Central memory CD8-positive, alpha-beta T cell (primary cell): ENCODE results near the gene MAG.
A peak's percentile ranks its signal among the peaks of the same experiment; 100 is the strongest.

Experiments
- ATAC-seq: fragments of 150-1000 bp; cut with Tn5 transposase; replicated peaks from 2 replicates; pipeline ENCODE4 v1.10.0; 2022; ENCODE audit warnings: mild to moderate bottlenecking, moderate FRiP score, moderate number of reproducible peaks; ENCODE audit not compliant: poor library complexity, severe bottlenecking; ENCODE audit errors: extremely low read depth
- DNase-seq, 2 donors: peaks; one replicate each; pipeline ENCODE4 v3.0.0; 2021; ENCODE audit warnings: low spot score in 2 of 2
- H3K27ac Mint-ChIP-seq: one replicate; pipeline ENCODE4 v1.8.0; 2022; ENCODE audit warnings: low read depth, mild to moderate bottlenecking, moderate library complexity, mixed read lengths
- H3K27me3 Mint-ChIP-seq: one replicate; pipeline ENCODE4 v1.8.0; 2022; ENCODE audit warnings: mixed read lengths
- H3K36me3 Mint-ChIP-seq: one replicate; pipeline ENCODE4 v1.8.0; 2022; ENCODE audit warnings: mild to moderate bottlenecking, moderate library complexity, mixed read lengths; ENCODE audit not compliant: insufficient read depth
- H3K4me1 Mint-ChIP-seq: one replicate; pipeline ENCODE4 v1.8.0; 2022; ENCODE audit warnings: mixed read lengths
- H3K4me3 Mint-ChIP-seq: one replicate; pipeline ENCODE4 v1.8.0; 2022; ENCODE audit warnings: mild to moderate bottlenecking, moderate library complexity, mixed read lengths
- H3K9me3 Mint-ChIP-seq: one replicate; pipeline ENCODE4 v1.8.0; 2022; ENCODE audit warnings: mixed read lengths

MAG gene

DNA sequence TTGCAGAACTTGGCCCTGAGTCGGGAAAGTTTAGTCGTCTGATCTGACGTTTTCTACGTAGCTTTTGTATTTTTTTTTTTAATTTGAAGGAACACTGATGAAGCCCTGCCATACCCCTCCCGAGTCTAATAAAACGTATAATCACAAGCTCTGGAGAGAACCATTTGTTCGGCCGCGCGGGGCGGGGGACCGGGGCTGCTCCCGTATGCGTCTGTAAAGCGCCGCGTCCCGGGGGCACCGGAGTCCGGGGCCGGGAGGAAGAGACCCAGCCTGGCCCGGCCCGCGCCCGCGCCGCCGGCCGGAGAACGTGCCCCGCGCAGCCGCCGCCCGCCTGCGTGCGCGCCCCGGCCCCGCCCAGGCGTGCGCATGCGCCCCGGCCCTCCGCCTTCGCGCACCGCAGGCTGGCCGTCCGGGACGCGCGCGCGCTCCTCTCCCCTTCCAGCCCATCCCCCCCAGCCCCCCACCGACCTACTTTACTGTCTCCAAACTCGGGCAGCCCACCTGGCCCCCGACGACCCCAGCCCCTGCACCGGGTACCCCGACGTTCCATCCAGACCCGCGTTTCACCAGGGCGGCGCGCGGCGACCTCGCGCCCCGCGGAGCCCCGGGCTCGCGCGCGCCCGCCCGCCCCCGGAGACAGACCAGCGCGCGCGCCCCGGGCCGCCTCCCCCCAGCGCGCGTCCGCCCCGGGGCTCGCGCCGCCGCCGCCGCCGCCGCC is 24.0 kb upstream of the MAG start:
- Mint-ChIP-seq H3K4me3 (peak overlapping the region; percentile 89), H3K36me3 (peaks cover 46% of the 10 kb centered on the region), H3K9me3 (no peaks in the 10 kb centered on the region), H3K4me1 (peaks cover 37% of the 10 kb centered on the region), H3K27me3 (no peaks in the 10 kb centered on the region), H3K27ac (peak overlapping the region; percentile 94)
- DNase-seq = peak; percentile 50 to 62
- peak; percentile 52 for ATAC-seq

DNA sequence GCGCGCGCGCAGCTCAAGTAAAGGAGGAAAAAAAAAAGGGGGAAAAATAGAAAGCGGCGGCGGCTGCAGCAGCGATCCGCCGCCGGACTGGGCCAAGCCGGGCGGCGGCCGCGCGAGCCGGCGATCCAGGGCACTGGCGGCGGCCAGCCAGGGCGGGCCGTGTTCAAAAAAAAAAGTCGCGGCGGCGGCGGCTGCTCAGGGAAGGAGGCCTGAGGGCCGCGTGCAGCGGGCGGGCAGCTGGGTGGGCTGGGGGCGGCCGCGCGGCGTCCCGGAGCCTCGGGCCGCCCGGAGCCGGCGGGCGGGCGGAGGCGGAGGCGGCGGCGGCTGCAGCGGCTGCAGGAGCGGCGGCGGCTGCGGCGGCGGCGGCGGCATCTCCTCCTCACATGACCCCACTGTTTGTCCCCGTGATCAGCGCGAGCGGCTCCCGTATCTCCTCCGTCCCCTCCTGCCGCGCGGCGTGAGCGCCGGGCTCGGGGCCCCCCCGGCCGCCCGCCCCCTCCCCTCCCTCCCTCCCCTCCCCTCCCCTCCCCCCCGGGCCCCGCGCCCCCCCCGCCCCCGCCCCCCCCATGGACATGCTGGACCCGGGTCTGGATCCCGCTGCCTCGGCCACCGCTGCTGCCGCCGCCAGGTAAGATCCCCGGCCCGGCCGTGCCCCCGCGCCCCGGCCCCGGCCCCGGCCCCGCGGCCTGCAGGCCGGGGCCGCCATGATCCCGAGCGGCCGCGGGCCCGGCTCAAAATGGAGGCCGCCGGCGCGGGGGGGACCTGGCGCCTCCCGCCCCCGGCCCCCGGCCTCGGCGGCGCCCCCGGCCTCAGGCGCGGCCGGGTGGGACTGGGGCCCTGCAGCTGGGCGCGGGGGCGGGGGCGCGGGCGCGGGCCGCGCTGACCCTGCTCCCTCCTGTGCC is 23.2 kb upstream of the MAG start, which contains the start of gene USF2:
Gene USF2 (plus strand): TSS at position 427 of the 902 bp plus-strand sequence. CDS start 140 bp downstream, at position 567.
- Mint-ChIP-seq H3K4me3 (peak within 1 kb of the TSS; percentile 89), H3K9me3 (no peaks in the 10 kb centered on the region), H3K4me1 (peaks cover 41% of the 10 kb centered on the region), H3K36me3 (peaks cover 48% of the 10 kb centered on the region), H3K27ac (peak within 1 kb of the TSS; percentile 94), H3K27me3 (no peaks in the 10 kb centered on the region)
- peak; percentile 31 for ATAC-seq
- peak in 1 of 2 donors; percentile 30 for DNase-seq

DNA sequence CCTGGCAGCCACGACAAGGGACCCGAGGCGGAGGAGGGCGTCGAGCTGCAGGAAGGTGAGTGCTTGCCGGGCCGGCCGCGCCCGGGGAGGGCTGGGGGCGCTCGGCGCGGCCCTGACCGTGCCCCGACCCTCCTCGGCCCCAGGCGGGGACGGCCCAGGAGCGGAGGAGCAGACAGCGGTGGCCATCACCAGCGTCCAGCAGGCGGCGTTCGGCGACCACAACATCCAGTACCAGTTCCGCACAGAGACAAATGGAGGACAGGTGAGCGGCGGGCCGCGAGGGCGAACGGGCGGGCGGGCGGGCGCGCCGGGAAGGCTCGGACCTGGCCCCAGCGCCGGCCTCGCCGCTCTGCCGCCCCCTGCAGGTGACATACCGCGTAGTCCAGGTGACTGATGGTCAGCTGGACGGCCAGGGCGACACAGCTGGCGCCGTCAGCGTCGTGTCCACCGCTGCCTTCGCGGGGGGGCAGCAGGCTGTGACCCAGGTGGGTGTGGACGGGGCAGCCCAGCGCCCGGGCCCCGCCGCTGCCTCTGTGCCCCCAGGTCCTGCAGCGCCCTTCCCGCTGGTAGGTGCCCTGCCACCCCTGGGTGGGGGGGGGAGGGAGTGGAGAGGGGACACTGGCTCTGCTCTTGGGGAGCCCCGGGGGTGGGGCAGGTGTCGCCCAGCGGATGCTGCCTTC is 22.4 kb upstream of the MAG start:
- Mint-ChIP-seq H3K4me3 (peak overlapping the region; percentile 89), H3K36me3 (peaks cover 55% of the 10 kb centered on the region), H3K4me1 (peaks cover 41% of the 10 kb centered on the region), H3K9me3 (no peaks in the 10 kb centered on the region), H3K27me3 (no peaks in the 10 kb centered on the region), H3K27ac (peak overlapping the region; percentile 67)
- peak; percentile 54 to 60 for DNase-seq
- peak; percentile 50 for ATAC-seq

- Mint-ChIP-seq H3K36me3 (peaks cover 61% of the 10 kb centered on the region), H3K27ac (peak overlapping the region; percentile 67), H3K4me1 (peaks cover 44% of the 10 kb centered on the region)
These were observed 21.6 kb upstream of the MAG start for GRCh38 chr19:35270381-35270811.

DNA sequence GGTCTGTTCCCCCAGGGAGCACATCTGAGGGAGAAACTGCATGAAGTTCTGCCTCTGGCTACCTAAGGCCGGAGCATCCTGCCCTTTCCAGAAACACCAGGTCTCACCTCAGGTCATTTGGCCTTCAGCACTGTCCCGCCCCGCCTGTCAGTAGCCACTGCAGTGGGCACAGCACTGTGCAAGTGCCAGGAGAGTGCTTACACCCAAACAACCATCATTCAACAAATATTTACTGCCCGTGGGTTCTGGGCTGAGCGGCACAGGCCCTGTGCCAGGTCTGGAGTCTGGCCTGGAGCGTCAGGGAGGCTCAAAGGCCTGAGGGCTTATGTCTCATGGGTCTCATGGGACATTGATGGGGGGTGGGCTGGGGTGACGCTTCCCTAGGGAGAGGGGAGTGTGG is 20.4 kb upstream of the MAG start:
- Mint-ChIP-seq H3K4me3 (no peak overlapping the region), H3K27ac (peak overlapping the region; percentile 74), H3K27me3 (no peaks in the 10 kb centered on the region), H3K9me3 (no peaks in the 10 kb centered on the region), H3K4me1 (peaks cover 35% of the 10 kb centered on the region), H3K36me3 (peaks cover 59% of the 10 kb centered on the region)
- DNase-seq (no peak), ATAC-seq (no peak)

More at GRCh38 chr19:35270381-35270811, 21.6 kb upstream of the MAG start:
- DNase-seq (no peak), ATAC-seq (no peak)
- Mint-ChIP-seq H3K9me3 (no peaks in the 10 kb centered on the region), H3K27me3 (no peaks in the 10 kb centered on the region), H3K4me3 (peak overlapping the region; percentile 89)

DNA sequence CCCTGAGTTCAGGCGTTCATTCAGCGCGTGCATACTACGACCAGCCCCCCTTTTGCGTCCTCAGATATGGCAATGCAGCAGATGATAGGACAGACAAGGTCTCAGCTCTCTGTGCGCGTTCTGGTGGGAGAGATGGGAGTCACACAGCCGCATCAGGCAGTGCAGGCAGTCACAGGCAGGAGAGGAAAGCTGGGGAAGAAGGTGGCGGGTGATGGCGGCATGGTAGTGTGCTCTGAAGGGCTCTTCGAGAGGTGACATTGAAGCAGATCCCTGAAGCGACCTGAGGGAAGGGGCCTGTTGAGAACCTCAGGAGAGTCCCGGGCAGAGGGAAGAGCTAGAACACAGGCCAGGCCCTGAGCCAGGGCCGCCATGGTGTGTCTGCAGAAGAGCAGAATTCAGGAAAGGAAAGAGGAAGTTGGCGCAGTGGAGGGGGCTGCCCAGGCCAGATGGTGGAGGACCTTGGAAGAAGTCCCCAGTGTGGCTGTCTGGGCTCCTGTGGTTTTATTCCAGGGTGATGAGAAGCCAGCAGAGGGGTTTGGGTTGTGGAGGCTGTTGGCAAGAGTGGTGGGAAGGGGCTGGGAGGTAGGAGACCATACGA is 19.7 kb upstream of the MAG start:
- peaks cover 38% of the 10 kb centered on the region for H3K4me1 Mint-ChIP-seq
- H3K36me3 Mint-ChIP-seq = peaks cover 63% of the 10 kb centered on the region
- no peaks in the 10 kb centered on the region for H3K27me3 Mint-ChIP-seq
- DNase-seq = no peak
- no peaks in the 10 kb centered on the region for H3K9me3 Mint-ChIP-seq
- no peak overlapping the region for H3K4me3 Mint-ChIP-seq
- no peak for ATAC-seq
- peak overlapping the region; percentile 74 for H3K27ac Mint-ChIP-seq

DNA sequence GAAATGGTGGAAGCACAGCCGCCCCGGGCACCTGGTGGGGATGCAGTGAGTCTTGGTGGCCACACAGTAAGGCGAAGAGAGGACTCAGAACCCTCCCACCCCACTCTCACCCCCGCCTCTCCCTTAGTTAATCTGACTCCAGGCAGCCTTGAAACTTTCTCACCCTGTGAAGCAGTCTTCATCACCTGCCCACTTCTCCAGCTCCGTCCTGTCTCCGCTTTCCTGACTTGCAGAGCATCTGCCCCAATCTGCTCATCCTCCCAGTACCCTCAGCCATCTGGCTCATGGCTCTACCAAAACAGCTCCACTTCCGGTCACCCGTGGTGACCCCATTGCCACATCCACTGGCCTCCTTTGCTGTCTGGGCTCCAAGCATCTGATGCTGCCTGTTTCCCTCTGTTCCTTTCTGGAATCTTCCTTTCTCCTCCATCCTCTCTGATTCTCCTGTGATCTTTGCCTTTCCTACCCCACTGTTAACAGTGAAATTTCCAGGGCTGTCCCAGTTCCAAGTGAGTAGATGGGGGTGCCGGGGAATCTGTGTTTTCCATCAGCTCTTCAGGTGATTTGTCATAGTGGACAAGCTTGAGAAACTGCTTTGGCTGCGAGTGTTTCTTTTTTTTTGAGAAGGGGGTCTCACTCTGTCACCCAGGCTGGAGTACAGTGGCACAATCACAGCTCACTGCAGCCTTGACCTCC is 18.9 kb upstream of the MAG start:
- peaks cover 60% of the 10 kb centered on the region for H3K36me3 Mint-ChIP-seq
- ATAC-seq = no peak
- no peaks in the 10 kb centered on the region for H3K9me3 Mint-ChIP-seq
- DNase-seq = no peak
- H3K27me3 Mint-ChIP-seq = no peaks in the 10 kb centered on the region
- H3K4me3 Mint-ChIP-seq = no peak overlapping the region
- H3K4me1 Mint-ChIP-seq = peaks cover 38% of the 10 kb centered on the region
- no peak overlapping the region for H3K27ac Mint-ChIP-seq

GRCh38 chr19:35273686-35274259 is 18.2 kb upstream of the MAG start:
- ATAC-seq (no peak), DNase-seq (no peak)
- Mint-ChIP-seq H3K9me3 (no peaks in the 10 kb centered on the region), H3K27ac (peak overlapping the region; percentile 23), H3K4me1 (peaks cover 38% of the 10 kb centered on the region), H3K36me3 (peaks cover 58% of the 10 kb centered on the region), H3K27me3 (no peaks in the 10 kb centered on the region), H3K4me3 (no peak overlapping the region)

DNA sequence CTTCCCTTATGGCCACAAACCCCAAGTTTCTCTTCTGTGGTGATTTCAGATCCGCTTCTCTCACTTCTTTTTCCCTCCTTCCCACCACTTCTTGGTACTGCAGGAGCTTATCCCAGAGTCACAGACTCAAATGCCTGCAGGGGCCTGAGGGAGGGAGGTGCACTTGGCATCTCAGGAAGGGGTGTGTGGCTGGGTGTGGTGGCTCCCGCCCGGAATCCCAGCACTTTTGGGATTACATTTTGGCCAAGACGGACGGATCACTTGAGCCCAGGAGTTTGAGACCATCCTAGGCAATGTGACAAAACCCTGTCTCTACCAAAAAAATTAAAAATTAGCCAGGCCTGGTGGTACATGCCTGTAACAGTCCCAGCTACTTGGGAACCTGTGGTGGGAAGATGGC is 17.6 kb upstream of the MAG start:
- ATAC-seq = no peak
- H3K4me1 Mint-ChIP-seq = peaks cover 38% of the 10 kb centered on the region
- H3K36me3 Mint-ChIP-seq = peaks cover 58% of the 10 kb centered on the region
- no peaks in the 10 kb centered on the region for H3K27me3 Mint-ChIP-seq
- H3K9me3 Mint-ChIP-seq = no peaks in the 10 kb centered on the region
- no peak overlapping the region for H3K4me3 Mint-ChIP-seq
- no peak for DNase-seq
- peak overlapping the region; percentile 32 for H3K27ac Mint-ChIP-seq

DNA sequence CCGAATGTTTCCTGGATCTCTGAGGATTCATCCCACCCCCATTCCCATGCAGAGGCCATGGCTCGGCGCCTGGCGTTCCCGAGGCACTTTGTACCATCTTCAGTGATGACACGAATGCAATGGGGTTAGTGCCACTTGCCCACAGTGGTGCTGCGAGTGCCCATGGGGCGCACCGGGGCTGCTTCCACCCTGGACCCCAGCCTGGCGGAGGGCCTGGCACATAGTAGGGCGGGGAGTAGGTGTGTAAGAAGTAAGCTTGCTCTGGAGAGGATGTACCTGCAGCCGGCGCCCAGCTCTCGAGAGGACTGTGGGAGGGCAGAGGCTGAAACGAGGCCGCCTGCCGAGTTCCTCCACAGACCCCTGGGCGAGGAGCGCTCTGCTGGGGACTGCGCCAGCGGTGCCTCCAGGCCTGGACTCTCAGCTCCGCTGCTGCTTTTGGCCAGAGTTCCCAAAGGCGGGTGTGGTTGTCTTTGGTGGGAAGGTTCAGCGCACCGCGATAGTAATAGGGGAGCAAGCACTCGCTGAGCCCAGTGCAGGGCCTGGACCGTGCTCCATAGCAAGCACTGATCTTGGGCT is 15.2 kb upstream of the MAG start:
- peak overlapping the region; percentile 47 for H3K27ac Mint-ChIP-seq
- no peaks in the 10 kb centered on the region for H3K27me3 Mint-ChIP-seq

GRCh38 chr19:35278578-35279284 is 13.2 kb upstream of the MAG start:
- peaks cover 20% of the 10 kb centered on the region for H3K4me1 Mint-ChIP-seq
- DNase-seq (no peak), ATAC-seq (no peak)
- no peak overlapping the region for H3K27ac Mint-ChIP-seq
- H3K36me3 Mint-ChIP-seq = peaks cover 30% of the 10 kb centered on the region
- H3K4me3 Mint-ChIP-seq = no peak overlapping the region
- H3K9me3 Mint-ChIP-seq = no peaks in the 10 kb centered on the region
- peaks cover 17% of the 10 kb centered on the region for H3K27me3 Mint-ChIP-seq

More for the DNA sequence above, 15.2 kb upstream of the MAG start:
- no peak for DNase-seq
- no peak overlapping the region for H3K4me3 Mint-ChIP-seq
- ATAC-seq = no peak
- peaks cover 39% of the 10 kb centered on the region for H3K36me3 Mint-ChIP-seq
- H3K4me1 Mint-ChIP-seq = peaks cover 31% of the 10 kb centered on the region
- H3K9me3 Mint-ChIP-seq = no peaks in the 10 kb centered on the region
